CD4-positive, alpha-beta T cell (primary cell): ENCODE measurements around the gene GALNT7. TPM values are rescaled to one million over a fixed set of nuclear protein-coding genes. Genes with fewer than 3 reads are reported as not detected.

Experiments used
- ATAC-seq: fragments of 200-7000 bp; cut with Tn5 transposase; one replicate; pipeline ENCODE4 v1.10.0; 2022; ENCODE audit warnings: mild to moderate bottlenecking; ENCODE audit not compliant: poor library complexity
- CTCF ChIA-PET: fragments of 350-600 bp; sonication (Branson Sonifier 250); formaldehyde crosslinking; loops from one replicate; lab custom pipeline; 2021; ENCODE audit warnings: antibody characterized with exemption, inconsistent platforms; lab: Charles Lee
- POLR2A ChIA-PET: fragments of 350-600 bp; sonication (Branson Sonifier 250); formaldehyde crosslinking; loops from one replicate; lab custom pipeline; 2021; ENCODE audit warnings: antibody characterized with exemption, inconsistent platforms; lab: Charles Lee
- DNase-seq, 14 experiments: peaks; one replicate each; pipeline ENCODE4 v3.0.0-alpha.2; 2013 to 2020; ENCODE audit warnings: mixed read lengths in 2 of 14
- H3K27ac ChIP-seq, 2 donors: one replicate each; pipeline versions ENCODE4 v1.5.1 to v1.7.0; 2013; ENCODE audit warnings: low read length in 2 of 2, low read depth in 1 of 2, mild to moderate bottlenecking in 1 of 2
- H3K27me3 ChIP-seq, 2 experiments: 1 replicate in 1 of 2; 2 replicates in 1 of 2; pipeline versions ENCODE4 v1.6.1 to v1.7.0; 2013; ENCODE audit warnings: low read length in 2 of 2, control low read depth in 1 of 2, mild to moderate bottlenecking in 1 of 2, moderate library complexity in 1 of 2; ENCODE audit not compliant: insufficient read depth in 2 of 2, control insufficient read depth in 1 of 2
- H3K36me3 ChIP-seq: one replicate; pipeline ENCODE4 v1.6.1; 2013; ENCODE audit warnings: low read length, control low read depth; ENCODE audit not compliant: insufficient read depth
- H3K4me1 ChIP-seq: one replicate; pipeline ENCODE4 v1.6.1; 2013; ENCODE audit warnings: low read length, control low read depth; ENCODE audit not compliant: insufficient read depth
- H3K4me3 ChIP-seq: one replicate; pipeline ENCODE4 v1.5.1; 2013; ENCODE audit warnings: mild to moderate bottlenecking, low read length, moderate library complexity
- H3K9me3 ChIP-seq, 2 experiments: 1 replicate in 1 of 2; 2 replicates in 1 of 2; pipeline versions ENCODE4 v1.6.1 to v1.7.0; 2013; ENCODE audit warnings: low read length in 2 of 2, mild to moderate bottlenecking in 2 of 2, control low read depth in 1 of 2, moderate library complexity in 1 of 2; ENCODE audit not compliant: control insufficient read depth in 1 of 2, insufficient read depth in 1 of 2
- H3K27ac Mint-ChIP-seq: one replicate; pipeline ENCODE4 v1.8.0; 2020; ENCODE audit warnings: mixed read lengths
- H3K27me3 Mint-ChIP-seq: one replicate; pipeline ENCODE4 v1.8.0; 2021; ENCODE audit warnings: mixed read lengths
- H3K36me3 Mint-ChIP-seq: one replicate; pipeline ENCODE4 v1.8.0; 2021; ENCODE audit warnings: low read depth, mixed read lengths
- H3K4me1 Mint-ChIP-seq: one replicate; pipeline ENCODE4 v1.8.0; 2021; ENCODE audit warnings: low read depth, mixed read lengths
- H3K4me3 Mint-ChIP-seq: one replicate; pipeline ENCODE4 v1.8.0; 2020; ENCODE audit warnings: mild to moderate bottlenecking, mixed read lengths
- H3K9me3 Mint-ChIP-seq: one replicate; pipeline ENCODE4 v1.8.0; 2020; ENCODE audit warnings: mixed read lengths
- CTCF ChIP-seq: fragments of 200-600 bp; IDR thresholded peaks from one replicate; pipeline ENCODE4 v1.8.0; 2022; ENCODE audit warnings: antibody characterized with exemption, mild to moderate bottlenecking
- intact Hi-C, 2 experiments: fragments of 100-400 bp; cut with DNase I in 1 of 2; cut with micrococcal nuclease in 1 of 2; formaldehyde crosslinking; loops; one replicate each; pipeline versions ENCODE4 v1.15.1 to v1.9.0; 2023 to 2025; cut with DNase I, micrococcal nuclease
- total RNA-seq, 174 experiments: library from RNA in 2 of 174; stranded (reverse) in 2 of 174; gene quantifications; one replicate each; pipeline ENCODE4 v1.2.3 and lab custom pipeline; 2021 to 2026

Gene GALNT7
- total RNA-seq, 2 experiments from 2014 or later: 4.6 to 4.8 TPM

DNA sequence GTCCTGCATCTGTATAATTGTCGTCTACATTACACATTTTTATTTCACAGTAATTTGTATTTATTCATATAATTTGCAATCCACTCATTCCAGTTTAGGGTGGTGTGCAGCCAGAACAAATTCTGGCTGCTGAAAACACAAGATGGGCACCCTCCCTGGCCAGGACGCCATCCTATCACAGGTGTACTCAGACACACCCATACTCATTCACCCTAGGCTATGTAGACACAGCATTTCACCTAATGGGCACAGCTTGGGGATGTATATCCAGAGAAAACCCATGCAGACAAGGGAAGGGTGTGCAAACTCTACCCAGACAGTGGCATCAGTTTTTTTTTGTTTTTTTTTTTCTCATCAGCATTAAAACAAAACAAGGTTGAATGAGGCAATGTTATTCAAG lies 92.4 kb downstream of the GALNT7 start:
- Mint-ChIP-seq H3K4me3 (no peak overlapping the region), H3K9me3 (no peaks in the 10 kb centered on the region), H3K36me3 (no peaks in the 10 kb centered on the region), H3K4me1 (peaks cover 33% of the 10 kb centered on the region), H3K27me3 (no peaks in the 10 kb centered on the region), H3K27ac (no peak overlapping the region)
- no peaks in the 10 kb centered on the region for H3K27me3 ChIP-seq
- CTCF ChIA-PET: interaction anchor here (0.8 kb wide), 1 partner anchor 247 kb away, joined by 3 read pairs; no protein-coding TSS in a partner anchor
- DNase-seq: no peak
- ATAC-seq: no peak
- intact Hi-C loops: no loop called here
- H3K27ac ChIP-seq: no peak overlapping the region
- no peak for TF ChIP-seq CTCF
- no peaks in the 10 kb centered on the region for H3K9me3 ChIP-seq
- no peaks in the 10 kb centered on the region for H3K36me3 ChIP-seq
- H3K4me3 ChIP-seq: no peak overlapping the region
- POLR2A ChIA-PET: no interaction called here
- H3K4me1 ChIP-seq: peaks cover 12% of the 10 kb centered on the region

DNA sequence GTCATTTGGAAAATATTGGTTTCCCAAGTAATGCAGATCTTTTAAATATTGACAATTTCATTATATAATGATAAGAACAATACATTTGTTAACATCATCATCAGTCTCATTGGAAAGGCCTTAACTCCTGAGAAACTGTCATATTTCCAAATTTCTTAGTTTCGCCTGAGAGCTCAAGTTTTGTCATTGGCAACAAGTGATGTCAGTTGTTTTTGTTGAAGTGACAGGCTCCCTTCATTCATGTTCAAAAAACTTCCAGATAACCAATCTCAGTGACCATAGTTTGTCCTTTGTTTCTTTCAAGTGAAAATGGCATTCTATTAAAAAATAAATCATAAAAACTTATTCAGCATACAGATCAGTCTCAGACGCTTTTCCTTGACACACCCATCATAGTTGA lies 93.8 kb downstream of the GALNT7 start:
- Mint-ChIP-seq H3K36me3 (no peaks in the 10 kb centered on the region), H3K9me3 (no peaks in the 10 kb centered on the region), H3K27ac (no peak overlapping the region), H3K4me3 (no peak overlapping the region), H3K27me3 (no peaks in the 10 kb centered on the region), H3K4me1 (peaks cover 35% of the 10 kb centered on the region)
- ChIA-PET POLR2A (no interaction called here), CTCF (no interaction called here)
- H3K27ac ChIP-seq: no peak overlapping the region
- no peaks in the 10 kb centered on the region for H3K36me3 ChIP-seq
- TF ChIP-seq CTCF: no peak
- H3K4me1 ChIP-seq: peaks cover 12% of the 10 kb centered on the region
- H3K4me3 ChIP-seq: no peak overlapping the region
- intact Hi-C loops: no loop called here
- H3K27me3 ChIP-seq: no peaks in the 10 kb centered on the region
- no peaks in the 10 kb centered on the region for H3K9me3 ChIP-seq
- ATAC-seq: no peak
- no peak for DNase-seq

DNA sequence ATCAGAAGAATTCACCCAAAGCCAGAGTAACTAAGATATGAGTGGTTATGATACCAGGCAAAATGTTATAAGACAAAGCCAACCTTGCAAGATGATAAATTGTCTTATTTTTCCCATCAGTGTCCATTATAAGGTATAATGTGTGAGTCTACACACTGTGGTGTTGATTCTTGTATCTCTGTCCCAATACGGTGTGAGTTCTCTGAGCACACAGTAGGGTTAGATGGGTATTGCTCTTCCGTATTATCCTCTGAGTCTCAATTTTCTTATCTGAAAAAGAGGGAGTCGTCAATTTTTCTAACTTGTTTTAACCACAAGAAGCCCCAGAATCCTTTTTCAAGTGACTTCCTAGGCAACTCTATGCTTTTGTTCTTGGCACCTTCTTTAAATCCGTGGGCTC lies 95.6 kb downstream of the GALNT7 start:
- DNase-seq: no peak
- Histone ChIP-seq H3K4me3 (no peak overlapping the region), H3K36me3 (no peaks in the 10 kb centered on the region), H3K27me3 (no peaks in the 10 kb centered on the region), H3K27ac (no peak overlapping the region), H3K4me1 (peaks cover 12% of the 10 kb centered on the region), H3K9me3 (no peaks in the 10 kb centered on the region)
- H3K4me1 Mint-ChIP-seq: peaks cover 33% of the 10 kb centered on the region
- no peaks in the 10 kb centered on the region for H3K27me3 Mint-ChIP-seq
- H3K27ac Mint-ChIP-seq: peak overlapping the region; percentile 58
- H3K9me3 Mint-ChIP-seq: no peaks in the 10 kb centered on the region
- TF ChIP-seq CTCF: no peak
- no peak for ATAC-seq
- H3K36me3 Mint-ChIP-seq: no peaks in the 10 kb centered on the region
- ChIA-PET CTCF (no interaction called here), POLR2A (interaction anchor here (0.6 to 1.3 kb wide), 3 partner anchors 70 to 250 kb away, joined by 3 to 9 read pairs (median 4); partner anchors contain the start of gene HMGB2)
- H3K4me3 Mint-ChIP-seq: peak overlapping the region; percentile 16
- intact Hi-C loops: no loop called here
